Esophagus muscularis mucosa (tissue), 3 donors: ENCODE measurements around the gene PPP1R17.

ENCODE experiments used
- CTCF ChIP-seq, 3 experiments: fragments of 200-600 bp in 2 of 3; fragments of 450-650 bp in 1 of 3; sonication (generic) in 2 of 3; IDR thresholded peaks; one replicate each; pipeline ENCODE4 v1.5.1; 2017 to 2019; ENCODE audit warnings: antibody characterized with exemption in 3 of 3, mild to moderate bottlenecking in 2 of 3, moderate library complexity in 1 of 3
- POLR2A ChIP-seq: fragments of 450-650 bp; IDR thresholded peaks from one replicate; pipeline ENCODE4 v1.6.1; 2017; ENCODE audit warnings: antibody characterized with exemption, moderate library complexity, mild to moderate bottlenecking, low read depth
- POLR2AphosphoS5 ChIP-seq, 2 donors: sonication (generic); formaldehyde crosslinking; IDR thresholded peaks; one replicate each; pipeline ENCODE4 v1.6.1; 2017; ENCODE audit warnings: antibody characterized with exemption in 2 of 2

GRCh38 chr7:31665546-31665945 is 21.5 kb upstream of the PPP1R17 start:
- no peak for TF ChIP-seq CTCF (IDR thresholded peaks at IDR 0.05)
- TF ChIP-seq POLR2A = no peak
- TF ChIP-seq POLR2AphosphoS5 (IDR thresholded peaks at IDR 0.05) = no peak
